Esophagus squamous epithelium (tissue), 4 donors: Measurements from ENCODE around the gene CFAP97.

Experiments used
- CTCF ChIP-seq, 6 experiments: fragments of 450-650 bp in 4 of 6; fragments of 200-600 bp in 2 of 6; sonication (generic) in 2 of 6; IDR thresholded peaks; one replicate each; pipeline ENCODE4 v1.5.1; 2016 to 2019; ENCODE audit warnings: antibody characterized with exemption in 6 of 6, mild to moderate bottlenecking in 4 of 6, moderate library complexity in 4 of 6
- POLR2A ChIP-seq, 4 donors: fragments of 450-650 bp; IDR thresholded peaks; one replicate each; pipeline ENCODE4 v1.6.1; 2017; ENCODE audit warnings: antibody characterized with exemption in 4 of 4, mild to moderate bottlenecking in 4 of 4, moderate library complexity in 3 of 4

GRCh38 chr4:185115827-185116232, 88.0 kb downstream of the CFAP97 start:
- TF ChIP-seq CTCF (IDR thresholded peaks at IDR 0.05) (no peak), POLR2A (IDR thresholded peaks at IDR 0.05) (no peak)
